NCI-H1417 treated with DMSO at 0.1 percent for 48 hours (cell line): ENCODE measurements around the gene ZNF680.
"Not testable (repeated sequence)": the region's sequence is repeated elsewhere in the genome, so short reads cannot be mapped to it uniquely, and the experiment has no call there.

ENCODE experiments used
- DNase-seq: peaks from one replicate; lab custom pipeline; 2025; lab: John Stamatoyannopoulos, UW

ZNF680 gene

GRCh38 chr7:64557601-64558322 is 5.1 kb downstream of the ZNF680 start:
- DNase-seq = no peak

- DNase-seq = no peak
Observed at GRCh38 chr7:64555046-64555445, 7.8 kb downstream of the ZNF680 start.

GRCh38 chr7:64554188-64554587 is 8.7 kb downstream of the ZNF680 start:
- DNase-seq = not testable (repeated sequence)

- no peak for DNase-seq
Observed at GRCh38 chr7:64551375-64552142, 11.3 kb downstream of the ZNF680 start.

- no peak for DNase-seq
Observed at GRCh38 chr7:64544010-64544409, 18.9 kb downstream of the ZNF680 start.

- DNase-seq = no peak
Observed at GRCh38 chr7:64541438-64542359, 21.2 kb downstream of the ZNF680 start.

GRCh38 chr7:64533756-64534155 is 29.1 kb downstream of the ZNF680 start:
- no peak for DNase-seq

GRCh38 chr7:64528770-64529169 is 34.1 kb downstream of the ZNF680 start:
- no peak for DNase-seq

- no peak for DNase-seq
Observed at GRCh38 chr7:64521409-64521984, 41.4 kb downstream of the ZNF680 start.

GRCh38 chr7:64516451-64516850 is 46.4 kb downstream of the ZNF680 start:
- DNase-seq = no peak

- DNase-seq = no peak
Observed at GRCh38 chr7:64515781-64516180, 47.1 kb downstream of the ZNF680 start.

GRCh38 chr7:64515330-64515729 is 47.5 kb downstream of the ZNF680 start:
- DNase-seq = no peak

- no peak for DNase-seq
Observed at GRCh38 chr7:64509583-64509982, 53.3 kb downstream of the ZNF680 start.

GRCh38 chr7:64504581-64505120 is 58.2 kb downstream of the ZNF680 start:
- no peak for DNase-seq

GRCh38 chr7:64498270-64498669 is 64.6 kb downstream of the ZNF680 start:
- no peak for DNase-seq

GRCh38 chr7:64494912-64495461 is 67.9 kb downstream of the ZNF680 start:
- DNase-seq = no peak

GRCh38 chr7:64485623-64486022 is 77.2 kb downstream of the ZNF680 start:
- no peak for DNase-seq
